Heart left ventricle (tissue), 16 donors: ENCODE data around the gene PSMB5. TPM values are rescaled to one million over a fixed set of nuclear protein-coding genes. Genes with fewer than 3 reads are reported as not detected.
"Not testable (repeated sequence)": the region's sequence is repeated elsewhere in the genome, so short reads cannot be mapped to it uniquely, and the experiment has no call there.

Experiments used
- ATAC-seq, 4 donors: fragments of 200-7000 bp; cut with Tn5 transposase; one replicate each; pipeline ENCODE4 v1.9.1; 2020 to 2022; ENCODE audit warnings: moderate library complexity in 4 of 4, mild to moderate bottlenecking in 3 of 4, moderate number of reproducible peaks in 1 of 4
- DNase-seq, 5 donors: peaks; one replicate each; pipeline ENCODE4 v3.0.0-alpha.2; 2020
- H3K27ac ChIP-seq, 12 donors: fragments of 200-600 bp; sonication (generic) in 4 of 12; one replicate each; pipeline versions ENCODE4 v1.5.0 to v1.8.0; 2016 to 2022; ENCODE audit warnings: mild to moderate bottlenecking in 2 of 12
- H3K27me3 ChIP-seq, 9 donors: fragments of 200-600 bp; sonication (generic) in 2 of 9; one replicate each; pipeline versions ENCODE4 v1.5.1 to v1.8.0; 2016 to 2022; ENCODE audit warnings: mild to moderate bottlenecking in 3 of 9
- H3K36me3 ChIP-seq, 9 donors: fragments of 200-600 bp; sonication (generic) in 2 of 9; one replicate each; pipeline versions ENCODE4 v1.5.0 to v1.8.0; 2018 to 2022; ENCODE audit warnings: mild to moderate bottlenecking in 2 of 9
- H3K4me1 ChIP-seq, 12 donors: fragments of 200-600 bp; sonication (generic) in 4 of 12; one replicate each; pipeline versions ENCODE4 v1.5.0 to v1.8.0; 2016 to 2022; ENCODE audit warnings: mild to moderate bottlenecking in 3 of 12
- H3K4me3 ChIP-seq, 12 donors: fragments of 200-600 bp; sonication (generic) in 4 of 12; one replicate each; pipeline versions ENCODE4 v1.5.0 to v1.8.0; 2017 to 2022; ENCODE audit warnings: mild to moderate bottlenecking in 9 of 12, moderate library complexity in 4 of 12
- H3K9me3 ChIP-seq, 12 donors: fragments of 200-600 bp; sonication (generic) in 4 of 12; one replicate each; pipeline versions ENCODE4 v1.5.0 to v1.8.0; 2016 to 2022; ENCODE audit warnings: mild to moderate bottlenecking in 1 of 12
- CTCF ChIP-seq, 12 donors: fragments of 200-600 bp; sonication (generic) in 4 of 12; IDR thresholded peaks; one replicate each; pipeline versions ENCODE4 v1.5.0 to v1.8.0; 2018 to 2022; ENCODE audit warnings: antibody characterized with exemption in 12 of 12, mild to moderate bottlenecking in 5 of 12
- POLR2A ChIP-seq, 2 donors: fragments of 450-650 bp; IDR thresholded peaks; one replicate each; pipeline ENCODE4 v1.6.1; 2017; ENCODE audit warnings: antibody characterized with exemption in 2 of 2, mild to moderate bottlenecking in 2 of 2, moderate library complexity in 2 of 2
- WGBS, 4 donors: extraction: QIAGEN DNeasy Blood & Tissue Kit in 2 of 4; methylation state at CpG; one replicate each; pipeline versions ENCODE4 v1.1.5 to v1.1.7; 2013 to 2018; 5-methylcytosine and 5-hydroxymethylcytosine counted together
- intact Hi-C, 10 donors: fragments of 100-400 bp; cut with DNase I; formaldehyde crosslinking; loops; one replicate each; pipeline versions ENCODE4 v1.11.1 to v1.14.2; 2022
- polyA plus RNA-seq, 2 donors: library from polyadenylated mRNA; stranded (reverse); fragments of 200-250 nt; gene quantifications; one replicate each; pipeline ENCODE4 v1.2.3, GENCODE V29; 2013
- total RNA-seq, 9 donors: library from RNA; depleted of rRNA in 2 of 9; stranded (reverse); fragments of >200 nt in 2 of 9; fragmentation: NEBNext Ultra II Directional in 3 of 9; extraction: Animal tissue kit (Norgen Biotek cat#: 25700) in 3 of 9; gene quantifications; one replicate each; pipeline versions ENCODE4 v1.1.0 to v1.2.4, GENCODE V29; 2016 to 2023
- donor health status: ischemic (EF 13 %, LVEDD 7.1; RV severe dilation, severe dysfunction).
- donor health status: healthy with polysubstance abuse.
- donor health status: DM: no; HTN: yes; CAD: no.
- donor health status: DM: no; HTN: no; CAD: no.
- donor health status: ischemic (EF 25% LVEDD 6.9; RV normal size, moderate dysfunction).
- donor health status: ischemic (EF 25% LVEDD 5.7; RV mildly dilated, moderate dysfunction).
- donor health status: healthy.
- donor health status: DM: yes; HTN: yes; CAD: no.
- donor health status: ischemic (EF 35%, LVEDD 5.7; RV mildly dilated, moderate dysfunction).
- donor health status: nonischemic (EF 11% LVEDD 7.7; RV severe dilation, severe dysfunction).
- donor health status: DM: yes; HTN: yes; CAD: no.
- donor health status: PGD.
- donor health status: ischemic (EF 29% LVEDD 5.4; RV normal size, mild dysfunction).
- donor health status: nonischemic (EF 23%, LVEDD 6.1; RV moderate dilation, normal function).

The PSMB5 gene
- total and polyA plus RNA-seq, 11 donors: 75.7 to 233 (median 122) TPM

GRCh38 chr14:23005451-23006187 lies 29.1 kb downstream of the PSMB5 start:
- intact Hi-C loops: loop anchor here in 4 of 10 donors (2.0 kb wide), 1 partner anchor 29 kb away; the partner anchor contains the start of gene PSMB5 (in 4 of the 4)
- Histone ChIP-seq H3K9me3 (no peaks in the 10 kb centered on the region), H3K4me1 (peaks cover 0 to 36% (median 17%) of the 10 kb centered on the region in 12 donors), H3K36me3 (no peaks in the 10 kb centered on the region), H3K27me3 (no peaks in the 10 kb centered on the region), H3K4me3 (peak overlapping the region in 2 of 12 donors; percentile 71 to 73), H3K27ac (peak overlapping the region in 3 of 12 donors; percentile 94 to 98 (median 96))
- ATAC-seq: no peak
- no peak for TF ChIP-seq POLR2A (IDR thresholded peaks at IDR 0.05)
- no peak for TF ChIP-seq CTCF (IDR thresholded peaks at IDR 0.05)
- WGBS, 4 donors: 79 to 84% (median 80%) methylated on average over 3 of the region's 3 CpGs
- DNase-seq: no peak

- ATAC-seq, H3K27ac ChIP-seq, H3K4me3 ChIP-seq, intact Hi-C loops, H3K27me3 ChIP-seq, DNase-seq, H3K9me3 ChIP-seq, H3K36me3 ChIP-seq: not testable (repeated sequence)
- 98 to 100% (median 99%) methylated on average over 4 of the region's 4 CpGs for WGBS, 4 donors
- peaks cover 0 to 28% (median 13%) of the 10 kb centered on the region in 12 donors for H3K4me1 ChIP-seq
Observed at GRCh38 chr14:23004274-23004673, 30.4 kb downstream of the PSMB5 start.

DNA sequence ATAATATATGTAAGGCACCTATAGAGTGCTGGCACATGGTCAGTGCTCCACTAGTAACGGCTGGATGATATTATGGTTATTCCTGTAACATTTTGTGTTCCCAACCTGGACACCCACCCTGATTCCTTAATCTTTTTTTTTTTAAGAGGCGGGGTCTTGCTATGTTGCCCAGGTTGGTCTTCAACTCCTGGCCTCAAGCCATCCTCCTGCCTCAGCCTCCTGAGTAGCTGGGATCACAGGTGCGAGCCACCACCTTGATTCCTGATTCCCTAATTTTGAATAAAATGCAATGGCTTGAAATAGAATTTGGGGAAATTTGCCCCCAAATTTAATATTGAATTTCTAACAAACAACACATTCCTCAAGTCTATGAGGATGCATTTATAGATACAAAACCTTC lies 32.1 kb downstream of the PSMB5 start:
- Histone ChIP-seq H3K27me3 (no peaks in the 10 kb centered on the region), H3K4me3 (no peak overlapping the region), H3K36me3 (peaks cover 0 to 10% (median 0%) of the 10 kb centered on the region in 9 donors), H3K4me1 (peaks cover 0 to 27% (median 12%) of the 10 kb centered on the region in 12 donors), H3K27ac (no peak overlapping the region), H3K9me3 (no peaks in the 10 kb centered on the region)
- ATAC-seq: no peak
- WGBS, 4 donors: 94 to 99% (median 98%) methylated on average over 3 of the region's 3 CpGs
- intact Hi-C loops: no loop called here
- no peak for TF ChIP-seq CTCF (IDR thresholded peaks at IDR 0.05)
- no peak for TF ChIP-seq POLR2A (IDR thresholded peaks at IDR 0.05)
- DNase-seq: no peak

- no peak for TF ChIP-seq POLR2A (IDR thresholded peaks at IDR 0.05)
- TF ChIP-seq CTCF (IDR thresholded peaks at IDR 0.05): no peak
- DNase-seq (no peak), ATAC-seq (no peak)
- Histone ChIP-seq H3K27ac (no peak overlapping the region), H3K4me1 (peaks cover 0 to 18% (median 3%) of the 10 kb centered on the region in 12 donors), H3K36me3 (peaks cover 0 to 10% (median 0%) of the 10 kb centered on the region in 9 donors), H3K27me3 (no peaks in the 10 kb centered on the region), H3K9me3 (no peaks in the 10 kb centered on the region), H3K4me3 (no peak overlapping the region)
- intact Hi-C loops: no loop called here
- 97 to 100% (median 98%) methylated on average over 2 of the region's 2 CpGs for WGBS, 4 donors
Observed at GRCh38 chr14:23000860-23001259, 33.8 kb downstream of the PSMB5 start.
